Measurements from ENCODE around the gene HP. TPM values are rescaled to one million over a fixed set of nuclear protein-coding genes. Genes with fewer than 3 reads are reported as not detected.

Gene HP
- total RNA-seq, 1 experiment from 2014 or later: 18.1 TPM

GRCh38 chr16:72014675-72015074 lies 39.6 kb upstream of the HP start:
- H3K27me3 ChIP-seq (ENCODE audit: insufficient read depth, low read length): no peaks in the 10 kb centered on the region
- TF ChIP-seq EGR1 (IDR thresholded peaks at IDR 0.05; ENCODE audit: low read depth) (no peak), FOSL1 (IDR thresholded peaks at IDR 0.05; ENCODE audit: low read depth) (no peak), MAX (IDR thresholded peaks at IDR 0.05) (no peak), JUND (IDR thresholded peaks at IDR 0.05) (no peak), CEBPB (IDR thresholded peaks at IDR 0.05; ENCODE audit: low read depth) (no peak), ZNF274 (IDR thresholded peaks at IDR 0.05; ENCODE audit: low read depth, low read length) (no peak), REST (IDR thresholded peaks at IDR 0.05; ENCODE audit: low read depth) (no peak), TCF7L2 (IDR thresholded peaks at IDR 0.05; ENCODE audit: borderline replicate concordance, extremely low read depth, insufficient read depth, insufficient read length) (no peak), EZH2phosphoT487 (IDR thresholded peaks at IDR 0.05; ENCODE audit: borderline replicate concordance) (no peak)
- POLR2A ChIA-PET: no interaction called here
- H4K20me1 ChIP-seq (ENCODE audit: insufficient read depth): no peaks in the 10 kb centered on the region
- intact Hi-C loops (cut with micrococcal nuclease): no loop called here
- RAD21 ChIA-PET (ENCODE audit: low non-redundant PET in 1 of 2, low total read pairs in 2 of 2, uncharacterized antibody in 2 of 2, unreplicated experiment in 2 of 2): no interaction called here
- no peaks in the 10 kb centered on the region for H3K9me2 ChIP-seq (ENCODE audit: insufficient read depth)
- no peak overlapping the region for H2AFZ ChIP-seq (ENCODE audit: low read depth, low read length, poor library complexity, severe bottlenecking)
- no peak overlapping the region for H3K27ac ChIP-seq (ENCODE audit: low read depth, low read length)
- peaks cover 17% of the 10 kb centered on the region for H3K79me2 ChIP-seq (ENCODE audit: insufficient read depth, low read length)
- BruUV-seq (replicated peaks): no TSS peak
- no peak overlapping the region for H3K4me3 ChIP-seq (replicated peaks in 1 of 2; ENCODE audit: low read depth in 1 of 2, low read length in 2 of 2)
- no peaks in the 10 kb centered on the region for H3K9me3 ChIP-seq (ENCODE audit: control insufficient read depth in 1 of 2, insufficient read depth in 1 of 2, low read depth in 1 of 2, low read length in 2 of 2)
- no peak overlapping the region for H3K4me2 ChIP-seq (ENCODE audit: low read length)
- DNase-seq (ENCODE audit: low read depth, low spot score) (no peak), ATAC-seq (no peak)
- no peak overlapping the region for H3K9ac ChIP-seq (ENCODE audit: low read length)
- CTCF ChIA-PET: no interaction called here
- no peaks in the 10 kb centered on the region for H3K4me1 ChIP-seq (ENCODE audit: control insufficient read depth in 1 of 2, insufficient read depth in 2 of 2, low read length in 2 of 2)
- H3K36me3 ChIP-seq (ENCODE audit: control insufficient read depth in 1 of 2, insufficient read depth in 2 of 2, low read length in 2 of 2): peaks cover 4 to 24% of the 10 kb centered on the region in 2 experiments; a peak in 3 of 4 replicates
